Panc1 (cell line): ENCODE results near the gene IDI2. TPM values are rescaled to one million over a fixed set of nuclear protein-coding genes. Genes with fewer than 3 reads are reported as not detected.

Source experiments
- ATAC-seq: fragments of 200-7000 bp; cut with Tn5 transposase; 2 replicates; pipeline ENCODE4 v1.9.1; 2020; ENCODE audit warnings: mild to moderate bottlenecking, moderate library complexity
- BruUV-seq: library from RNA; stranded (reverse); fragments of 400-500 nt; replicated peaks from 2 replicates; lab custom pipeline; 2021; lab: Mats Ljungman, UMichigan
- CTCF ChIA-PET: fragments of 300-600 bp; sonication (Branson Sonifier 250); formaldehyde crosslinking; loops from one replicate; lab custom pipeline; 2022; ENCODE audit warnings: antibody characterized with exemption; lab: Charles Lee
- POLR2A ChIA-PET: fragments of 300-600 bp; sonication (Branson Sonifier 250); formaldehyde crosslinking; loops from one replicate; lab custom pipeline; 2022; ENCODE audit warnings: antibody characterized with exemption; lab: Charles Lee
- DNase-seq: peaks from one replicate; pipeline ENCODE4 v3.0.0-alpha.2; 2010; ENCODE audit warnings: low read depth, low spot score
- H3K27ac ChIP-seq: 2 replicates; pipeline ENCODE4 v1.5.1; 2011; ENCODE audit warnings: mild to moderate bottlenecking, low read length, inconsistent platforms
- H3K27me3 ChIP-seq: fragments of 200-500 bp; sonication (Bioruptor generic); 2 replicates; pipeline ENCODE4 v1.6.0; 2014; ENCODE audit warnings: low read length, inconsistent platforms; ENCODE audit not compliant: control insufficient read depth, insufficient read depth
- H3K36me3 ChIP-seq: fragments of 200-500 bp; sonication (Bioruptor generic); 2 replicates; pipeline ENCODE4 v1.5.1; 2014; ENCODE audit warnings: inconsistent platforms, mild to moderate bottlenecking, low read length, moderate library complexity; ENCODE audit not compliant: control insufficient read depth, insufficient read depth
- H3K4me1 ChIP-seq: 2 replicates; pipeline ENCODE4 v1.5.1; 2011; ENCODE audit warnings: inconsistent platforms, mild to moderate bottlenecking, low read length, moderate library complexity; ENCODE audit not compliant: control insufficient read depth, insufficient read depth
- H3K4me3 ChIP-seq, 2 experiments: 2 replicates each; pipeline ENCODE4 v1.5.1; 2011 to 2012; ENCODE audit warnings: low read depth in 2 of 2, low read length in 2 of 2, mild to moderate bottlenecking in 2 of 2, inconsistent platforms in 1 of 2, moderate library complexity in 1 of 2
- H3K9me3 ChIP-seq: fragments of 200-500 bp; sonication (Bioruptor generic); 2 replicates; pipeline ENCODE4 v1.5.1; 2014; ENCODE audit warnings: low read depth, mild to moderate bottlenecking, inconsistent platforms, low read length, moderate library complexity; ENCODE audit not compliant: control insufficient read depth, insufficient read depth
- CTCF ChIP-seq: fragments of 450-650 bp; IDR thresholded peaks from 2 replicates; pipeline ENCODE4 v1.5.1; 2017; ENCODE audit warnings: mild to moderate bottlenecking
- POLR2AphosphoS5 ChIP-seq: IDR thresholded peaks from 2 replicates; pipeline ENCODE4 v1.6.1; 2012; ENCODE audit warnings: mild to moderate bottlenecking, low read depth, low read length, moderate library complexity
- REST ChIP-seq, 2 experiments: IDR thresholded peaks; 2 replicates each; pipeline ENCODE4 v1.6.1; 2011 to 2012; ENCODE audit warnings: low read depth in 2 of 2, control low read depth in 1 of 2, low read length in 1 of 2, mild to moderate bottlenecking in 1 of 2, moderate library complexity in 1 of 2; ENCODE audit not compliant: insufficient read depth in 1 of 2
- SIN3A ChIP-seq: IDR thresholded peaks from 2 replicates; pipeline ENCODE4 v1.6.1; 2012; ENCODE audit warnings: low read depth, mild to moderate bottlenecking, low read length, moderate library complexity, borderline replicate concordance; ENCODE audit not compliant: insufficient read depth
- TCF7L2 ChIP-seq: IDR thresholded peaks from 2 replicates; pipeline ENCODE4 v1.6.1; 2011; ENCODE audit warnings: mild to moderate bottlenecking, low read depth, low read length, inconsistent platforms
- in situ Hi-C: cut with HindIII; loops from 2 replicates; pipeline ENCODE4 v1.10.0; 2016; ENCODE audit warnings: low sequenced_read_pairs, low pct_unique_long_range_greater_than_20kb
- intact Hi-C: fragments of 100-400 bp; cut with micrococcal nuclease; formaldehyde crosslinking; loops from one replicate; pipeline ENCODE4 v1.10.0; 2022; ENCODE audit not compliant: unreplicated experiment
- total RNA-seq: library from RNA; stranded (reverse); gene quantifications from one replicate; pipeline ENCODE4 v1.2.1, GENCODE V29; 2021; ENCODE audit not compliant: unreplicated experiment

IDI2 gene
- total RNA-seq, 1 experiment from 2014 or later: not detected

GRCh38 chr10:1003884-1004670 lies 21.6 kb downstream of the IDI2 start:
- intact Hi-C loops: no loop called here
- in situ Hi-C loops: no loop called here
- Histone ChIP-seq H3K36me3 (peaks cover 39% of the 10 kb centered on the region), H3K4me1 (no peaks in the 10 kb centered on the region), H3K9me3 (no peaks in the 10 kb centered on the region), H3K4me3 (no peak overlapping the region), H3K27me3 (no peaks in the 10 kb centered on the region), H3K27ac (no peak overlapping the region)
- DNase-seq (no peak), ATAC-seq (no peak)
- CTCF ChIA-PET: no interaction called here
- TF ChIP-seq POLR2AphosphoS5: no peak
- no peak for TF ChIP-seq REST (IDR thresholded peaks at IDR 0.05; ENCODE audit: insufficient read depth in 1 of 2, low read depth in 2 of 2, low read length in 1 of 2)
- no peak for TF ChIP-seq SIN3A
- no peak for TF ChIP-seq CTCF
- no peak for TF ChIP-seq TCF7L2
- no TSS peak for BruUV-seq
- POLR2A ChIA-PET: no interaction called here

GRCh38 chr10:1002425-1003006 lies 23.1 kb downstream of the IDI2 start:
- no peak overlapping the region for H3K4me3 ChIP-seq
- in situ Hi-C loops (no loop called here), intact Hi-C loops (no loop called here)
- ChIA-PET CTCF (no interaction called here), POLR2A (no interaction called here)
- ATAC-seq (no peak), DNase-seq (no peak)
- BruUV-seq: no TSS peak
- H3K4me1 ChIP-seq: no peaks in the 10 kb centered on the region
- no peaks in the 10 kb centered on the region for H3K27me3 ChIP-seq
- peaks cover 31% of the 10 kb centered on the region for H3K36me3 ChIP-seq
- no peaks in the 10 kb centered on the region for H3K9me3 ChIP-seq
- H3K27ac ChIP-seq: no peak overlapping the region
- TF ChIP-seq CTCF: no peak
- no peak for TF ChIP-seq SIN3A
- no peak for TF ChIP-seq TCF7L2
- no peak for TF ChIP-seq REST (IDR thresholded peaks at IDR 0.05; ENCODE audit: insufficient read depth in 1 of 2, low read depth in 2 of 2, low read length in 1 of 2)
- TF ChIP-seq POLR2AphosphoS5: no peak
